ENCODE results near the gene PPP1R16B. TPM values are rescaled to one million over a fixed set of nuclear protein-coding genes. Genes with fewer than 3 reads are reported as not detected.

The PPP1R16B gene
- total and polyA plus RNA-seq, 4 donors = 2.6 to 15.0 (median 7.1) TPM

GRCh38 chr20:38818113-38819065 lies 12.9 kb downstream of the PPP1R16B start:
- Histone ChIP-seq H3K27me3 (ENCODE audit: control insufficient read depth in 3 of 3, insufficient read depth in 3 of 3, low read length in 2 of 3) (peaks cover 0 to 5% (median 0%) of the 10 kb centered on the region in 3 donors), H3K9me3 (ENCODE audit: control insufficient read depth in 4 of 4, insufficient read depth in 3 of 4, low read length in 3 of 4) (no peaks in the 10 kb centered on the region), H3K4me3 (no peak overlapping the region), H3K27ac (ENCODE audit: low read depth in 1 of 2, low read length in 1 of 2) (no peak overlapping the region), H3K9ac (ENCODE audit: insufficient read depth in 1 of 2, low read length in 2 of 2) (no peak overlapping the region), H3K4me1 (ENCODE audit: control insufficient read depth in 5 of 5, insufficient read depth in 5 of 5, low read length in 5 of 5) (no peaks in the 10 kb centered on the region), H3K36me3 (ENCODE audit: control insufficient read depth in 4 of 4, insufficient read depth in 4 of 4, low read length in 4 of 4) (peaks cover 0 to 2% (median 0%) of the 10 kb centered on the region in 4 donors)
- WGBS, 2 donors = 85 to 88% methylated on average over 9 of the region's 9 CpGs
- ATAC-seq (ENCODE audit: insufficient read depth, low FRiP score) (no peak), DNase-seq (no peak)
- no peak for TF ChIP-seq CTCF (IDR thresholded peaks at IDR 0.05; ENCODE audit: control extremely low read depth, extremely low read depth)

GRCh38 chr20:38825571-38825900 lies 20.0 kb downstream of the PPP1R16B start:
- no peaks in the 10 kb centered on the region for H3K27me3 ChIP-seq (ENCODE audit: control insufficient read depth in 3 of 3, insufficient read depth in 3 of 3, low read length in 2 of 3)
- DNase-seq = no peak
- ATAC-seq (ENCODE audit: insufficient read depth, low FRiP score) = no peak
- 83 to 86% methylated on average over 1 of the region's 1 CpG for WGBS, 2 donors
- no peak overlapping the region for H3K4me3 ChIP-seq
- H3K4me1 ChIP-seq (ENCODE audit: control insufficient read depth in 5 of 5, insufficient read depth in 5 of 5, low read length in 5 of 5) = peaks cover 0 to 18% (median 0%) of the 10 kb centered on the region in 5 donors
- no peak overlapping the region for H3K27ac ChIP-seq (ENCODE audit: low read depth in 1 of 2, low read length in 1 of 2)
- no peak for TF ChIP-seq CTCF (IDR thresholded peaks at IDR 0.05; ENCODE audit: control extremely low read depth, extremely low read depth)
- H3K9me3 ChIP-seq (ENCODE audit: control insufficient read depth in 4 of 4, insufficient read depth in 3 of 4, low read length in 3 of 4) = no peaks in the 10 kb centered on the region
- no peak overlapping the region for H3K9ac ChIP-seq (ENCODE audit: insufficient read depth in 1 of 2, low read length in 2 of 2)
- peaks cover 0 to 2% (median 0%) of the 10 kb centered on the region in 4 donors for H3K36me3 ChIP-seq (ENCODE audit: control insufficient read depth in 4 of 4, insufficient read depth in 4 of 4, low read length in 4 of 4)

- Histone ChIP-seq H3K4me3 (no peak overlapping the region), H3K9ac (ENCODE audit: insufficient read depth in 1 of 2, low read length in 2 of 2) (no peak overlapping the region), H3K9me3 (ENCODE audit: control insufficient read depth in 4 of 4, insufficient read depth in 3 of 4, low read length in 3 of 4) (no peaks in the 10 kb centered on the region), H3K36me3 (ENCODE audit: control insufficient read depth in 4 of 4, insufficient read depth in 4 of 4, low read length in 4 of 4) (peaks cover 0 to 2% (median 0%) of the 10 kb centered on the region in 4 donors), H3K27me3 (ENCODE audit: control insufficient read depth in 3 of 3, insufficient read depth in 3 of 3, low read length in 2 of 3) (no peaks in the 10 kb centered on the region), H3K27ac (ENCODE audit: low read depth in 1 of 2, low read length in 1 of 2) (no peak overlapping the region), H3K4me1 (ENCODE audit: control insufficient read depth in 5 of 5, insufficient read depth in 5 of 5, low read length in 5 of 5) (peaks cover 0 to 19% (median 0%) of the 10 kb centered on the region in 5 donors)
- 48 to 61% methylated on average over 9 of the region's 9 CpGs for WGBS, 2 donors
- ATAC-seq (ENCODE audit: insufficient read depth, low FRiP score) (no peak), DNase-seq (peak in 2 of 3 donors; percentile 26 to 63)
- no peak for TF ChIP-seq CTCF (IDR thresholded peaks at IDR 0.05; ENCODE audit: control extremely low read depth, extremely low read depth)
These were observed 20.6 kb downstream of the PPP1R16B start for GRCh38 chr20:38825901-38826625.

Data from lung (tissue), 12 donors.